NB4 (cell line): ENCODE results near the gene RNU6-1.

ENCODE experiments used
- MYC ChIP-seq: IDR thresholded peaks from 2 replicates; pipeline ENCODE4 v1.6.1; 2011; ENCODE audit warnings: low read depth, low read length
- POLR2A ChIP-seq: IDR thresholded peaks from 2 replicates; pipeline ENCODE4 v1.6.1; 2011; ENCODE audit warnings: mild to moderate bottlenecking; ENCODE audit not compliant: insufficient read length; ENCODE audit errors: extremely low read depth
- TF ChIP-seq, protein P1 (sequence below): IDR thresholded peaks from one replicate; pipeline ENCODE4 v1.5.1; 2012; ENCODE audit warnings: low read depth, low read length
- TF ChIP-seq, protein P2 (sequence below): IDR thresholded peaks from 2 replicates; pipeline ENCODE4 v1.6.1; 2011; ENCODE audit warnings: low read depth, low read length

DNA sequence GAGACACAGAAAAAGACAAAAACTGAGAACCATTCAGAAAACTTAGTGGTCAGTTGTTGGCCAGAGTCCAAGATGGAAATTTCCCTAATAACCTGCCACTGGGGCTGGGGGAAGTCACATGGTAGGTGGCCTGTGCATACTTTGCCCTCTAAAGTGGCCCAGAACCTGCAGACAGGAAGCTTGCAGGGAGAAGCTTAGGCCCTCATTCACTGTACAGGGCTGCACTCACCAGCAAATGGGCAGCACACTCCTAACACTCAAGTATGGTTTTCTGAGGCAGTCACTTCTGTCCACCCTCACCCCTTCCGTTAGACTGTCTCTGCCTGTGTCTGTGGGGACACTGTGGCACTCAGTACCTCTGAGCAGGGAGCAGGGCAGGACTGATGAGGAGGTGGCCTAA lies 14.5 kb upstream of the RNU6-1 start:
- TF ChIP-seq, protein P1, sequence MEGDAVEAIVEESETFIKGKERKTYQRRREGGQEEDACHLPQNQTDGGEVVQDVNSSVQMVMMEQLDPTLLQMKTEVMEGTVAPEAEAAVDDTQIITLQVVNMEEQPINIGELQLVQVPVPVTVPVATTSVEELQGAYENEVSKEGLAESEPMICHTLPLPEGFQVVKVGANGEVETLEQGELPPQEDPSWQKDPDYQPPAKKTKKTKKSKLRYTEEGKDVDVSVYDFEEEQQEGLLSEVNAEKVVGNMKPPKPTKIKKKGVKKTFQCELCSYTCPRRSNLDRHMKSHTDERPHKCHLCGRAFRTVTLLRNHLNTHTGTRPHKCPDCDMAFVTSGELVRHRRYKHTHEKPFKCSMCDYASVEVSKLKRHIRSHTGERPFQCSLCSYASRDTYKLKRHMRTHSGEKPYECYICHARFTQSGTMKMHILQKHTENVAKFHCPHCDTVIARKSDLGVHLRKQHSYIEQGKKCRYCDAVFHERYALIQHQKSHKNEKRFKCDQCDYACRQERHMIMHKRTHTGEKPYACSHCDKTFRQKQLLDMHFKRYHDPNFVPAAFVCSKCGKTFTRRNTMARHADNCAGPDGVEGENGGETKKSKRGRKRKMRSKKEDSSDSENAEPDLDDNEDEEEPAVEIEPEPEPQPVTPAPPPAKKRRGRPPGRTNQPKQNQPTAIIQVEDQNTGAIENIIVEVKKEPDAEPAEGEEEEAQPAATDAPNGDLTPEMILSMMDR: no peak
- TF ChIP-seq, protein P2, sequence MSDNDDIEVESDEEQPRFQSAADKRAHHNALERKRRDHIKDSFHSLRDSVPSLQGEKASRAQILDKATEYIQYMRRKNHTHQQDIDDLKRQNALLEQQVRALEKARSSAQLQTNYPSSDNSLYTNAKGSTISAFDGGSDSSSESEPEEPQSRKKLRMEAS: no peak
- no peak for TF ChIP-seq POLR2A
- no peak for TF ChIP-seq MYC
